HG03066 (cell line): ENCODE measurements around the gene POLR3C.
A peak's percentile ranks its signal among the peaks of the same experiment; 100 is the strongest.
"Not testable (repeated sequence)": the region's sequence is repeated elsewhere in the genome, so short reads cannot be mapped to it uniquely, and the experiment has no call there.

Experiments used
- ATAC-seq: cut with Tn5 transposase; IDR thresholded peaks from one replicate; pipeline ENCODE4 v1.9.1; 2021; ENCODE audit warnings: low read depth; ENCODE audit not compliant: unreplicated experiment

The POLR3C gene, protein sequence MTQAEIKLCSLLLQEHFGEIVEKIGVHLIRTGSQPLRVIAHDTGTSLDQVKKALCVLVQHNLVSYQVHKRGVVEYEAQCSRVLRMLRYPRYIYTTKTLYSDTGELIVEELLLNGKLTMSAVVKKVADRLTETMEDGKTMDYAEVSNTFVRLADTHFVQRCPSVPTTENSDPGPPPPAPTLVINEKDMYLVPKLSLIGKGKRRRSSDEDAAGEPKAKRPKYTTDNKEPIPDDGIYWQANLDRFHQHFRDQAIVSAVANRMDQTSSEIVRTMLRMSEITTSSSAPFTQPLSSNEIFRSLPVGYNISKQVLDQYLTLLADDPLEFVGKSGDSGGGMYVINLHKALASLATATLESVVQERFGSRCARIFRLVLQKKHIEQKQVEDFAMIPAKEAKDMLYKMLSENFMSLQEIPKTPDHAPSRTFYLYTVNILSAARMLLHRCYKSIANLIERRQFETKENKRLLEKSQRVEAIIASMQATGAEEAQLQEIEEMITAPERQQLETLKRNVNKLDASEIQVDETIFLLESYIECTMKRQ

DNA sequence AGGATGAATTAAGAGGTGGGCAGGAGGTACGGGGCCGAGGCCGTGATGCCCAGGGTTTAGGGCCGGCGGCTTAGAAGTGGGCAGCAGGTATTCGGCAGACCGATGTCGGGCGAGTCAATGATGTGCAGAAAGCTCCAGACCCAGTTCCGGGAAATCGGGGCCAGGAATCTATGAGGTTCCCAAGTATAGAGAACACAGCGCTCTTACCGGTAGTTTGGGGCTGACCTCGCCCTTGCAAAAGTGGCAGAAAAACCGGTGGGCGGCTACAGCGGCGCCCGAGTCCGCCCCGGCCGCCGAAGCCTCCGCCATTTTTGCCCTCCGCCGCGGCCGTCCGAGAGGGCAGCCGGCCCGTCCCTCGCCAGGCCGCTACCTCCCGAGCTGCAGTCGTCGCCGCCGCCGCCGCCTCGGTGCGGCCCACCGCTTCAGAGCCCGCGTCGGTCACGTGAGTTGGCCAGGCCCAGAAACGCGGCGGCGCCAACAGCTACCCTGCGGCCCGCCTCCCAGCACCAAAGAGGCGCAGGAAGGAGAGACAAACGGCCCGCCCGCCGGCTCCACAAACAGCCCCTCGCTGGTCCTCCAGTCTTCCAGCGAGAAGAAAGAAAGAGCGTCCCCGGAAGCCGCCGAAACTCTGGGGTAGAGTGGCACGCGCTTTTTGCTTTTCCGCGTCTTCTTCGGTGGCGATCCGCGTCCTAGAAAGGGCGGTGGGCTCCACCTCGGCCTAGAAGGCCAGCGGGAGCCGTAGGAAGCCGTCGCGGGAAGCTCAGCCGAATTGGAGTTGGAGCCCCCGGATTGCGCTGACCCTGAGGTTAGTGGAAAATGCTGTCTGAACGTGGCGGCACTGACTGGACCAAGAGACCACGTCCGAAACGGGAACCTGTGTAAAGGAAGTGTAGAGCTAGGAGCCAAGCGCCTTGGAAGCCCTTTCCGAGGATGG lies at the start of gene POLR3C, which contains the start of gene RNF115:
TSS of gene POLR3C (plus strand) at position 636 of the 934 bp plus-strand sequence. CDS start 1,577 bp downstream, outside the sequence.
TSS of gene RNF115 (minus strand) at position 531 of the 934 bp plus-strand sequence. CDS start at position 309, 222 bp downstream.
- peak; percentile 74 for ATAC-seq

DNA sequence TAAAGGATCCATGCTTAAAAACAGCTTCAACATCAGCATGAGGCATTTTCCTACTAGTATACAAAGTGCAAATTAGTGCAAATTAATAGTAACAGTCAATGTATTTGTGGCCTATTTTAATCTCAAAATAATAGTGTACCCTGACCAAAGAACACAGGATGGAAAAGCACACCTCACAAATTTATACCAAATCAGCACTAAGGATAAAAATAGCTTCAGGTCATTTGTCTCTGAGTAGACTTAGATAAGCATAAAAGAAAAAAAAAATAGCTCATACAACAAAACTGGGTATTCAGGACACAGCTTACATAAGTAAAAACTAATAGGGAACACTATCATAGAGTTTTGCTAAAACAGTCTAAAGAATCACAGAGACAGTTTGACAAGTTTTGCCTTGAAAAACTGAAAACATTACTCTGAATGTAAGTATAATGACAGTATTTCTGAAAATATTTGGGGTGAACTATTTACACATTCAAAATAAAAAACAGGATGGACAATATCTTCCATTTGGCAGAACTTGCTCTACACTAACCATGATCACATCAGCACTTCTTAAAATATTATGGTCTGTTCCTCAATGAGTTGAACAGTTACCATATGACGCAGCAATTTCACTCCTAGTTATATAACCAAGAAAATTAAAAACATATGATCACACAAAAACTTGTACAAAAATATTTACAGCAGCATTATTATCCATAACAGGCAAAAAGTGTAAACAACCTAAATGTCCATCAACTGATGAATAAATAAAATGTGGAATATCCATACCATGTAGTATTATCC lies 46.4 kb upstream of the POLR3C start:
- no peak for ATAC-seq

DNA sequence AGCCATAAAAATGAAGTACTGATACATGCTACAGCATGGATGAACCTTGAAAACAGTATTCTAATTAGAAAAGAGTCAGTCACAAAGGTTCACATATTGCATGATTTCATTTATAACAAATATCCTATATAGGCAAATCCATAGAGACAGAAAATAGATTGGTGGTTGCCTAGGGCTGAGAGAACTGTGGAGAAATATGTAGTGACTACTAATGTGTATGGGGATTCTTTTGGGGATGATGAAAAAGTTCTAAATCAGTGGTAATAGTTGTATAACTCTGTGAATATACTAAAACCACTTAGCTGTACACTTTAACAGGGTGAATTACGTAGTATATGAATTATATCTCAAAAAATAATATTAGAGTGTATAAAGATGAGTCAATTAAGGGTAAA lies 45.9 kb upstream of the POLR3C start:
- ATAC-seq: no peak

DNA sequence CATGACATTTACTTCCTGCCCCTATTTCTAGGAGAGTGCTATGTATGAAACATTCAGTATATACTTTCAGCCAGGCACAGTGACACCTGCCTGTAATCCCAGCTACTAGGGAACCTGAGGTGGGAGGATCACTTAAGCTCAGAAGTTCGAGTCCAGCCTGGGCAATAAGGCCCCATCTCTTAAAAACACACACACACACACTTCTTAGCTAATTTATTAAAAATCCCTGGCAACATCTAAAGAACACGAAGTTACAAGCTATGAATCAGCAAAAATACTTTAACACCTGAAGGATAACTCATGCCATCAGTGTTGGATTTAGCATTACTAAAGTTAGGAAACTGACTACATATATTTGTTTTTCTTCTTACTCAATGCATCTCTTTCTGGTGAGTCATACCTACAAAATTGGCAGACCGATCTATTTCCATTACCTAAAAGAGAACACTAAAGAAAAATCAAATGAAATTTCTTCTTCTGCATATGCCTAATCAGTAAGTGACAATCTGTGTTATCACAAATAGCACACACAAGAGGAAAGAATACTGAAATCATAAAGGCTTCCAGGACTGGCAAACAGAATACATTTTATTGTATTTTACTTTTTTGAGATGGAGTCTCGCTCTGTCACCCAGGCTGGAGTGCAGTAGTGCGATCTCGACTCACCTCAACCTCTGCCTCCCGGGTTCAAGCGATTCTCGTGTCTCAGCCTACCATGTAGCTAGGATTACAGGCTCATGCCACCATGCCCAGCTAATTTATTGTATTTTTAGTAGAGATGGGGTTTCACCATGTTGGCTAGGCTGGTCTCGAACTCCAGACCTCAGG lies 41.5 kb upstream of the POLR3C start:
- no peak for ATAC-seq

DNA sequence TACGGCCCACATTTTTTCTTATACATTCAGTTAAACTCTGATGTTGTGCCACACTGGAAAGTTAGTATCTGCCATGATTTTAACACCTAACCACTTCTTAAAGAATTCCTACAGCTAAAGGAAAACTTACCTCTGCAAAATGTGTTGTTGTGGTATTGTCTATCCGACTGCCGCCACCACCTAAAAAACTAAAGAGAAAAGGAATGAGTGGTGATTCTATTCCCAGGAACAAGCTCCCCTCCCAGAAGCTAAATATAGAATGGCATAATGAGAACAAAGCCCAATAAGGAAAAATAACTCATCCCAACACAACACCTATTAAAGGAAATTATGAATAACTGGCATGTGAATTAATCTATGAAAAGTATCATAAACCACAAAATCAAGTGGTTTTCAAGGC lies 39.6 kb upstream of the POLR3C start:
- no peak for ATAC-seq

DNA sequence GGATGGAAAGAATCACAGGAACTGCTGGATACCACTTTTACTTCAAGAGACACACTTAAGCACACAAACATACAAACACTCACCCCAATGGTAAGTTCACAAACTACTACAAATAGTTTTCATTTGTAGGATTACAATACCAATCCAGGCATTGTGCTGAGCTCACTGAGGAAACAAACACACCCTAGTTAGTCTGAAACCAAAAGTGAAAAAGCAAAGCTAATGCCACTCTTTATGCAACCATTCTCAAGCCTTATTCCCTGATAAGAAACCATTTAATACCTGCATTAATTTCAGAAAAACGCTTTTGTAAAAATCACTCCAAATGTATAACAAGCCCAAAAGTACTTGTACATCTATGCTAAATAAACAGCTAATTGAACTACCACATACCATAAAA lies 38.5 kb upstream of the POLR3C start:
- ATAC-seq: no peak

DNA sequence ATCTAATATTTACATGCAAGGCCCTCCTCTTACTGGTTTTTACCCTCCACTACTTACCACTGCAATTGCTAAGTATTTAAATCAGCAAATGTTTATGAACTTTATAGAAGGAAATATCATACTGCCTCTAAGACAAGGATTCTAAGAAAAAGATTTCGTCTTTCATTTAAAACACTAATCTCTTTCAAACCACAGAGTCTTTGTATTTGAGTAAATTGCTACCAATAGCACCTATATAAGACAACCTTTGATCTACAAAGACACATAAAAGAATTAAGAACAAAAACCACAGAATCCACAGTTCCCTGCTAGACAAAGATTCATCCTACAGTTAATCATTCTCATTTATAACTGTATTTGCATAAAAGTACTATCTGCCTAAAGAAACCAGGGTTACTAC lies 37.7 kb upstream of the POLR3C start:
- ATAC-seq: no peak

DNA sequence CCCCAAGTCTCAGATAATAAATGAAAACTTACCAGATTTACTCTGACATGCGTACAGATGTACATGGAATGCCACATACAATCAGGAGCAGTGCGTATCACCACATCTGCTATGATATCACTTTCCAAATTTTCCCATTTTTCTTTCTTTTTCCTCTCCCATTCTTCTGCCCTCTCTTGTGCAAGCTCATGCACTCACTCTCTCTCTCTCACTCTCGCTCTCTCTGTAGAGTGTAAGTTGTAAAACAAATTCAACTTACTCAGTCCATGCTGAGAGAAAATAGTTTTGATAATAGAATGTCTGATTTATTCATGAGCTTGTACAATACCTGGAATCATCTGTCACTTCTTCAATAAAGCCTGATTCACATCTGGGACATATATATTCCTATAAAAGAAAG lies 35.4 kb upstream of the POLR3C start:
- no peak for ATAC-seq

DNA sequence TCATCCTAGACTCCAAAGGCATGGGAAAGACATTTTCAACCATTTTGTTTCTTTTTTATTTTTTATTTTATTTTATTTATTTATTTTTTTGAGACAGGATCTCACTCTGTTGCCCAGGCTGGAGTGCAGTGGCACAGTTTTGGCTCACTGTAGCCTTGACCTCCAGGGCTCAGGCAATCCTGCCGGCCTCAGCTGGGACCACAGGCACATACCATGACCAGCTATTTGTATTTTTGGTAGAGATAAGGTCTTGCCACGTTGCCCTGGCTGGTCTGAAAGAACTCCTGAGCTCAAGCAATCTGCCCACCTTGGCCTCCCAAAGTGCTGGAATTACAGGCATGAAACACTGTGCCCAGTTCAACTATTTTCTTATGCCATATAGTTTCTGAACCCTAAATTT lies 32.1 kb upstream of the POLR3C start:
- ATAC-seq: not testable (repeated sequence)

DNA sequence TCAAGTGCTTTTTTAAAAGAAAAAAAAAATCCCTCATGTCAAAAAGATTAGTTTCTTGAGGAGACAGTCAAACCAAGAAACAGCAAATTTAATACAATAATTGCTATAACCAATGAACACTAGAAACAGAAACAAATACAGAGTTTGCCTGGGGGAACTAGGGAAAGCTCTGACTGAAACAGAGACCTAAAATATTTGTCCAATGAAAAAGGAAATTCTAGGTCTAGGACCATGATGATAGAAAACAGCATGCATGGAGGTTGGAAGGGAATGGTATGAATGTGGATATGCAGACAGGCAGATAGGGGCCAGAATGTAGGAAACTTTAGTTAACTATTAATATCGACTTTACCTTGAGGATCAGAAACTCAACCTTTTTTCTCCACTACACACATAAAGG lies 31.5 kb upstream of the POLR3C start:
- no peak for ATAC-seq

DNA sequence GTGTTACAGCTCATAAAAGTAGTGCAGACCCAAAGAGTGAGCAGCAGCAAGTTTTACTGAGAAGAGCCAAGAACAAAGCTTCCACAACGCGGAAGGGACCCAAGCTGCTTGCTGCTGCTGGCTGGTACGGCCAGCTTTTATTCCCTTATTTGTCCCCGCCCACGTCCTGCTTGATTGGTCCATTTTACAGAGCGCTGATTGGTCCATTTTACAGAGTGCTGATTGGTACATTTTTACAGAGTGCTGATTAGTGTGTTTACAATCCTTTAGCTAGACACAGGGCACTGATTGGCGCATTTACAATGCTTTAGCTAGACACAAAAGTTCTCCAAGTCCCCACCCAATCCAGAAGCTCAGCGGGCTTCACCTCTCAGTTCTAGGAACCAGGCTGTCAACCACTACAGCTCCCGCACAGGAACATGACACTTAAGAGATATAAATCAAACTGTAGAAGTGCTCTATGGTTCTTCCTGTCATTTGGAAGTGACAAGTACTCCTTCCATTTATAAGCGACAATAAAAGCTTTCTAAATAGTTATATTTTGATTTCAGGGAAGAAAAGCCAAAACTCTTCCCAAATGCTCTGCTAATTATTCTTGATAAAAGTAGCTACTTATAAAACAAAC lies 28.6 kb upstream of the POLR3C start:
- ATAC-seq: no peak

DNA sequence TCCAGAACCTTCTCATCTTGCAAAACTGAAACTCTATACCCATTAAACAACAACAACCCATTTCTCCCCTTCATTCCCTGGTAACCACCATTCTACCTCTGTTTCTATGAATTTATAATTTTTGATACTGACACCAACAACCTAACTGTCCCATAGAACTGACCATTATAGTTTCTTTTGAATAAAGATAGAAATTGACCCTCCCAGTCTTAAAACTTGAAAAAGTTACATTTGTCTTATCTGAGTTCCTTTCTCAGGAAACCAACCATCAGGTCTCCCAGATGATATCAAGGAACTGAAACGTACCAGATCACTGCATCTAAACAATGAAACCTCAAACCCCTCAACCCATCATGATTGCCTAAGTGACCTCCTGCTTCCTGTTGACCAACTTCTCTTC lies 27.2 kb upstream of the POLR3C start:
- ATAC-seq: no peak

DNA sequence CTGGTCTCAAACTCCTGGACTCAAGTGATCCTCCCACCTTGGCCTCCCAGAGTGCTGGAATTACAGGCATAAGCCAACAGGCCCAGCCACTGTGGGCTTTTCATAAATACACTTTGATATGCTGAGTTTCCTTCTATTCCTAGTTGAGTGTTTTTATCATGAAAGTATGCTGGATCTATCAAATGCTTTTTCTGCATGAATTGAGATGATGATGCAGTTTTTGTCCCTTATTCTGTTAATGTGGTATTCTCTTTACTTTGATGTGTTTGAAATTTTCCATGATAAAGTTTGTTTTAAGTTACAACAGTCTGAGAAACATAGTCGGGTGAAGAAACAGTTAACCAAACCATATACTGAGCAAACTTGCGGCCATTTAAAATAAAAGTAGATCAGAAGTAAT lies 24.2 kb upstream of the POLR3C start:
- no peak for ATAC-seq

DNA sequence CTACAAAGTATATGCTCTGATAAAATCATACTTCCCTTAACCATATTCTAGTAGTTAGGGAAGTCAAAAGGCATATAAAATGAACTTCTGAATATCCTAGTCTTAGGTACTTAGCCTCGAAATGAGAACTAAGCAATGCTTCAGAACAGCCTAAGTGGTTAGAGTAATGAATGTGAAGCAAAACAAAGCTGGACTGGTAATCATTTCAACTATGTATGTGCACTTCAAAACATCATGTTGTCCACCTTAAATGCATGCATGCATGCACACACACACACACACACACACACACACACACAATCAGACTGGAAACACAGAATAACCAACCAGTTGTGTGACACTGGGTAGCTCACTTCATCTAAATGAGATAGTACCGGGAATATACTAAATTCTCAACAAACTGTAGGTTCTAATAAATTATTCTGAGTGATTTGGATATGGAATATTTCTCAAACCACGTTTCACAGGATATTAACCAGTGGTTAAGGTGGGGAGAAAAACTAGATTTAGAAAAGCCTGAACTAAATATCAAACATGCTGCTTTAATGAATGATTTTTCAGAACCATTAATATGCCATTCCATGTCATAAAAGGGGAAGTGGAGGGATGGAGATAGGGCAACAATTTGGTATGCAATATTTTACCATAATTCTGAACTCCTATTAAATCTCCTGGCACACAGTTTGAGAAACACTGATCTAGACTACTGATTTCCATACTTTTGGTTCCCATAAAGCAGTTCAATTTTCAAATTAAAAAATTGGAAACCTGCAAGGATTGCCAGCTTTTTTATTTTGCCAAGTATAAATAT lies 19.6 kb upstream of the POLR3C start:
- ATAC-seq: no peak

DNA sequence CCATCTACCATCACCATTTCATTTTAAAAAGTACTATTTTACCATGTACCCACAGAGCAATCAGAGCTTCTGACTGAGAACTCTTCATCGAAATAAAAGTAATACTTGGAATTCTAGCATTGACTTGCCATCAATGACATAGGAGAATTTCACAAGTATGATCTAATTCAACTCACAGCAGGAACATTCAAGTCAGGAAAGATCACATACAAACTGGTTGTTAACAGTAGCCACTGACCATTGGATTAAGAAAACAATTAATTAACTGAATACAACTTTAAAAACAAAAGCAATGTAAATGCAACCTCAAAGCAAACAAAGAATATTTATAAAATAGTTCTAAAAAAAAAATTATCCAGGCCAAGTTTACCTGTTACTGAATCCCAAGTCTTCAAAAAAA lies 18.9 kb upstream of the POLR3C start:
- no peak for ATAC-seq

DNA sequence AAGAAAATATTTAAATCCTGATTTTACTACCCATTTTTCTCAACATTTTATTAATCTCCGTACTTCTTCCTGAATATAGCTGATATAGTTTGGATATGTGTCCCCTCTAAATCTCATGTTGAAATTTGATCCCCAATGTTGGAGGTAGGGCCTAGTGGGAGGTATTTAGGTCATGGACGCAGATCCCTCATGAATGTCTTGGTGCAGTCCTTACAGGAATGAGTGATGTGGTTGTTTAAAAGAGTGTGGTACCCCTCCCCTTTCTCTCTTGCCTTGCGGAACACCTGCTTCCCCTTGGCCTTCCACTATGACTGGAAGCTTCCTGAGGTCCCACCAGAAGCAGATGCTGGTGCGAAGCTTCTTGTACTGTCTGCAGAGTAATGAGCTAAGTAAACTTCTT lies 17.6 kb upstream of the POLR3C start:
- no peak for ATAC-seq

DNA sequence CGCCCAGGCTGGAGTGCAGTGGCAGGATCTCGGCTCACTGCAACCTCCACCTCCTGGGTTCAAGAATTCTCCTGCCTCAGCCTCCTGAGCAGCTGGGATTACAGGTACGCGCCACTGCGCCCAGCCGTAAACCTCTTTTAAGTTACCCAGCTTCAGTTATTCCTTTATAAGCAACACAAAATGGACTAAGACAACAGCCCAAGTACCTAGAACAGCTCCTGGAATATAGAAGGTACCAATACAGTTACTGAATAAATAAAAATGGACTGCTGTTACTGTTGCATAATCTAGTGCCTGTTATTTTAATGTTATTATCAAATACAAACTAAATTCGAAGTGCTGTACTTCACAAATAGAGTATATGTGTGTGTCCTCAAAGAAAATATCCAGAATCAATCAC lies 17.2 kb upstream of the POLR3C start:
- ATAC-seq: no peak
